Measurements from ENCODE around the gene HOXD10. TPM values are rescaled to one million over a fixed set of nuclear protein-coding genes. Genes with fewer than 3 reads are reported as not detected.

HOXD10 gene
- polyA plus RNA-seq, 3 donors = 118 to 155 (median 150) TPM

GRCh38 chr2:176147210-176147799 is 30.7 kb downstream of the HOXD10 start:
- no peak for DNase-seq (ENCODE audit: low read depth in 3 of 3, low spot score in 2 of 3)

- no peak for DNase-seq (ENCODE audit: low read depth in 3 of 3, low spot score in 2 of 3)
Measured at GRCh38 chr2:176147800-176148496, 31.4 kb downstream of the HOXD10 start.

- DNase-seq (ENCODE audit: low read depth in 3 of 3, low spot score in 2 of 3) = no peak
Measured at GRCh38 chr2:176148751-176149421, 32.3 kb downstream of the HOXD10 start.

GRCh38 chr2:176149481-176149938 is 32.9 kb downstream of the HOXD10 start:
- no peak for DNase-seq (ENCODE audit: low read depth in 3 of 3, low spot score in 2 of 3)

GRCh38 chr2:176149939-176150583 is 33.5 kb downstream of the HOXD10 start:
- DNase-seq (ENCODE audit: low read depth in 3 of 3, low spot score in 2 of 3) = no peak

- no peak for DNase-seq (ENCODE audit: low read depth in 3 of 3, low spot score in 2 of 3)
Measured at GRCh38 chr2:176150584-176151441, 34.2 kb downstream of the HOXD10 start.

GRCh38 chr2:176151442-176152287 is 35.1 kb downstream of the HOXD10 start, which contains the start of gene HOXD4:
Gene HOXD4, plus strand, starts transcription at chr2:176151550. Its CDS starts 84 bp downstream, at chr2:176151634.
- DNase-seq (ENCODE audit: low read depth in 3 of 3, low spot score in 2 of 3) = no peak

GRCh38 chr2:176152350-176153181 is 36.0 kb downstream of the HOXD10 start:
- DNase-seq (ENCODE audit: low read depth in 3 of 3, low spot score in 2 of 3) = no peak

- no peak for DNase-seq (ENCODE audit: low read depth in 3 of 3, low spot score in 2 of 3)
Measured at GRCh38 chr2:176154576-176155252, 38.1 kb downstream of the HOXD10 start.

- DNase-seq (ENCODE audit: low read depth in 3 of 3, low spot score in 2 of 3) = no peak
Measured at GRCh38 chr2:176155356-176156044, 38.9 kb downstream of the HOXD10 start.

- peak in 1 of 3 donors; percentile 38 for DNase-seq (ENCODE audit: low read depth in 3 of 3, low spot score in 2 of 3)
Measured at GRCh38 chr2:176156301-176156806, 39.8 kb downstream of the HOXD10 start.

- DNase-seq (ENCODE audit: low read depth in 3 of 3, low spot score in 2 of 3) = peak in 1 of 3 donors; percentile 40
Measured at GRCh38 chr2:176156807-176157498, 40.4 kb downstream of the HOXD10 start, which contains the start of gene HOXD3. Gene HOXD3, plus strand, starts transcription at chr2:176157307. Its CDS starts 11,808 bp downstream, at chr2:176169115.

- peak in 1 of 3 donors; percentile 57 for DNase-seq (ENCODE audit: low read depth in 3 of 3, low spot score in 2 of 3)
Measured at GRCh38 chr2:176157499-176158185, 41.1 kb downstream of the HOXD10 start.

GRCh38 chr2:176158186-176158591 is 41.6 kb downstream of the HOXD10 start:
- DNase-seq (ENCODE audit: low read depth in 3 of 3, low spot score in 2 of 3) = peak in 1 of 3 donors; percentile 54

- DNase-seq (ENCODE audit: low read depth in 3 of 3, low spot score in 2 of 3) = peak in 1 of 3 donors; percentile 68
Measured at GRCh38 chr2:176158855-176159662, 42.5 kb downstream of the HOXD10 start.

Data from right renal cortex interstitium (tissue), 3 donors.